NCI-H128 (cell line): ENCODE data around the gene SLC44A4.
"Not testable (repeated sequence)": the region's sequence is repeated elsewhere in the genome, so short reads cannot be mapped to it uniquely, and the experiment has no call there.

Experiments used
- DNase-seq: peaks from one replicate; lab custom pipeline; 2025; ENCODE audit not compliant: unreplicated experiment; lab: John Stamatoyannopoulos, UW

SLC44A4 gene

GRCh38 chr6:31880616-31881015 lies 1.8 kb upstream of the SLC44A4 start:
- DNase-seq, result no peak

GRCh38 chr6:31879901-31880300 lies 1.1 kb upstream of the SLC44A4 start:
- DNase-seq, result no peak

- no peak for DNase-seq
Measured at GRCh38 chr6:31879143-31879542, 346 bp upstream of the SLC44A4 start.

- no peak for DNase-seq
Measured at GRCh38 chr6:31878222-31878621, 575 bp downstream of the SLC44A4 start.

GRCh38 chr6:31877651-31878161 lies 1.1 kb downstream of the SLC44A4 start:
- DNase-seq, result no peak

- no peak for DNase-seq
Measured at GRCh38 chr6:31877125-31877650, 1.6 kb downstream of the SLC44A4 start.

GRCh38 chr6:31876357-31876756 lies 2.4 kb downstream of the SLC44A4 start:
- no peak for DNase-seq

- no peak for DNase-seq
Measured at GRCh38 chr6:31875877-31876276, 2.9 kb downstream of the SLC44A4 start.

- no peak for DNase-seq
Measured at GRCh38 chr6:31874836-31875572, 3.8 kb downstream of the SLC44A4 start.

- no peak for DNase-seq
Measured at GRCh38 chr6:31874084-31874670, 4.6 kb downstream of the SLC44A4 start.

- DNase-seq, result no peak
Measured at GRCh38 chr6:31871046-31871659, 7.6 kb downstream of the SLC44A4 start.

GRCh38 chr6:31870385-31870921 lies 8.3 kb downstream of the SLC44A4 start:
- no peak for DNase-seq

- DNase-seq, result no peak
Measured at GRCh38 chr6:31869343-31869742, 9.5 kb downstream of the SLC44A4 start.

- not testable (repeated sequence) for DNase-seq
Measured at GRCh38 chr6:31868658-31868971, 10.2 kb downstream of the SLC44A4 start.

GRCh38 chr6:31865205-31866118 lies 13.3 kb downstream of the SLC44A4 start:
- no peak for DNase-seq

- no peak for DNase-seq
Measured at GRCh38 chr6:31864818-31865204, 14.0 kb downstream of the SLC44A4 start.

- DNase-seq, result not testable (repeated sequence)
Measured at GRCh38 chr6:31864123-31864562, 14.7 kb downstream of the SLC44A4 start.

- peak; percentile 99 for DNase-seq
Measured at GRCh38 chr6:31862344-31863235, 16.2 kb downstream of the SLC44A4 start, which contains the start of gene NEU1. Gene NEU1 (minus strand): TSS chr6:31862821. CDS start chr6:31862776, 45 bp downstream.

- no peak for DNase-seq
Measured at GRCh38 chr6:31861919-31862343, 16.9 kb downstream of the SLC44A4 start.
